GM12878 (cell line): ENCODE results near the gene GPR21. TPM values are rescaled to one million over a fixed set of nuclear protein-coding genes. Genes with fewer than 3 reads are reported as not detected.

Source experiments
- ATAC-seq: fragments of 200-7000 bp; cut with Tn5 transposase; 3 replicates; pipeline ENCODE4 v1.9.1; 2020; ENCODE audit warnings: mild to moderate bottlenecking, moderate library complexity
- BruUV-seq: library from RNA; stranded (reverse); fragments of 400-500 nt; replicated peaks from 2 replicates; lab custom pipeline; 2021; lab: Mats Ljungman, UMichigan
- CTCF ChIA-PET: fragments of 300-600 bp; sonication (Branson Sonifier 250); formaldehyde crosslinking; extraction: SDS; loops from one replicate; lab custom pipeline; 2021; ENCODE audit warnings: inconsistent platforms; lab: Yijun Ruan, JAX
- POLR2A ChIA-PET: fragments of 350-600 bp; formaldehyde crosslinking; extraction: SDS; loops from one replicate; lab custom pipeline; 2021; ENCODE audit warnings: inconsistent platforms; lab: Charles Lee
- RAD21 ChIA-PET: fragments of 300-600 bp; sonication (Branson Sonifier 250); formaldehyde crosslinking; loops from one replicate; lab custom pipeline; 2023; ENCODE audit warnings: antibody characterized with exemption; ENCODE audit not compliant: unreplicated experiment; lab: Charles Lee
- SMC1A ChIA-PET: fragments of 300-600 bp; sonication (Branson Sonifier 250); formaldehyde crosslinking; loops from one replicate; lab custom pipeline; 2023; ENCODE audit not compliant: unreplicated experiment, uncharacterized antibody; lab: Charles Lee
- DNase-seq: peaks from one replicate; pipeline ENCODE4 v3.0.0-alpha.2; 2011; ENCODE audit warnings: low read depth, low spot score
- FAIRE-seq: peaks from 3 replicates; lab custom pipeline; 2011; peaks lifted over from hg19 to GRCh38; lab: Jason Lieb, UNC
- H2AFZ ChIP-seq: 2 replicates; pipeline ENCODE4 v1.6.0; 2011; ENCODE audit warnings: low read depth, low read length, control low read depth; ENCODE audit not compliant: control insufficient read depth
- H3K27ac ChIP-seq: 2 replicates; pipeline ENCODE4 v1.5.1; 2011; ENCODE audit warnings: control low read depth; ENCODE audit not compliant: control insufficient read depth, insufficient read depth
- H3K27me3 ChIP-seq, 2 experiments: replicated peaks in 1 of 2; 2 replicates each; pipeline versions ENCODE4 v1.6.0 to v1.6.1; 2011; ENCODE audit warnings: low read length in 1 of 2; ENCODE audit not compliant: control insufficient read depth in 2 of 2, insufficient read depth in 2 of 2
- H3K36me3 ChIP-seq, 2 experiments: 2 replicates each; pipeline ENCODE4 v1.5.1; 2011; ENCODE audit warnings: low read length in 1 of 2; ENCODE audit not compliant: control insufficient read depth in 2 of 2, insufficient read depth in 2 of 2
- H3K4me1 ChIP-seq: 2 replicates; pipeline ENCODE4 v1.6.1; 2011; ENCODE audit warnings: mild to moderate bottlenecking, low read length, moderate library complexity, mixed read lengths; ENCODE audit not compliant: control insufficient read depth, insufficient read depth
- H3K4me2 ChIP-seq: 2 replicates; pipeline ENCODE4 v1.6.0; 2011; ENCODE audit warnings: control low read depth; ENCODE audit not compliant: control insufficient read depth, insufficient read depth
- H3K4me3 ChIP-seq: fragments of 200-600 bp; sonication (generic); 2 replicates; pipeline ENCODE4 v1.5.1; 2016
- H3K79me2 ChIP-seq: 2 replicates; pipeline ENCODE4 v1.6.0; 2011; ENCODE audit warnings: low read length; ENCODE audit not compliant: control insufficient read depth, insufficient read depth
- H3K9ac ChIP-seq: 2 replicates; pipeline ENCODE4 v1.8.0; 2011; ENCODE audit warnings: low read length, control low read depth, mixed read lengths; ENCODE audit not compliant: control insufficient read depth, insufficient read depth
- H3K9me3 ChIP-seq: replicated peaks from 3 replicates; pipeline ENCODE4 v1.5.1; 2011; ENCODE audit warnings: mild to moderate bottlenecking, low read length; ENCODE audit not compliant: control insufficient read depth, insufficient read depth
- H4K20me1 ChIP-seq: 2 replicates; pipeline ENCODE4 v1.6.0; 2011; ENCODE audit not compliant: control insufficient read depth, insufficient read depth
- IKZF2 ChIP-seq, 2 experiments: fragments of 450-650 bp; IDR thresholded peaks; 2 replicates each; pipeline ENCODE4 v1.6.1; 2017; ENCODE audit warnings: mild to moderate bottlenecking in 2 of 2, moderate library complexity in 2 of 2
- SPI1 ChIP-seq: IDR thresholded peaks from 2 replicates; pipeline ENCODE4 v1.6.1; 2011; ENCODE audit warnings: low read depth, mild to moderate bottlenecking, low read length, moderate library complexity, borderline replicate concordance; ENCODE audit not compliant: insufficient read depth
- ZNF687 ChIP-seq: fragments of 450-650 bp; IDR thresholded peaks from 2 replicates; pipeline ENCODE4 v1.6.1; 2017; ENCODE audit warnings: mild to moderate bottlenecking, moderate library complexity
- WGBS: methylation state at CpG from one replicate; pipeline ENCODE4 v1.1.6; 2016; ENCODE audit warnings: low lambda C conversion rate; ENCODE audit not compliant: insufficient replicate concordance, insufficient coverage; ENCODE audit errors: missing lambda C conversion rate; 5-methylcytosine and 5-hydroxymethylcytosine counted together
- in situ Hi-C: fragments of 300-500 bp; cut with MboI; formaldehyde crosslinking; loops from 9 replicates; pipeline ENCODE4 v1.14.3; 2018; ENCODE audit warnings: mixed read lengths
- intact Hi-C: fragments of 100-400 bp; cut with micrococcal nuclease; formaldehyde crosslinking; loops from one replicate; pipeline ENCODE4 v1.14.2; 2022; ENCODE audit not compliant: unreplicated experiment
- polyA plus RNA-seq, 11 experiments: library from polyadenylated mRNA; depleted of rRNA in 4 of 11; unstranded in 6 of 11; stranded (reverse) in 5 of 11; fragments of >200 nt; fragmentation: Nextera tagmentation in 4 of 11; fragmentation: Illumina TruSeq in 1 of 11; extraction: Ambion mirVana in 4 of 11; extraction: Trizol in 1 of 11; gene quantifications; 1 replicate in 1 of 11; 2 replicates in 10 of 11; pipeline versions ENCODE4 v1.2.1 to v1.2.3, GENCODE V29; 2011 to 2016; ENCODE audit warnings: inconsistent platforms in 2 of 11, missing spikeins in 2 of 11, low read depth in 1 of 11
- total RNA-seq, 4 experiments: library from RNA; depleted of rRNA in 3 of 4; stranded (reverse); fragments of >200 nt in 3 of 4; fragmentation: Illumina TruSeq in 1 of 4; extraction: Trizol in 1 of 4; gene quantifications; 2 replicates each; pipeline versions ENCODE4 v1.2.1 to v1.2.3, GENCODE V29; 2013 to 2021

Gene GPR21
- total and polyA plus RNA-seq, 10 of the 15 experiments (the other 5 are each of a cell fraction or from before 2014, with no cell fraction given): 0.09 to 1.9 (median 0.57) TPM; not detected in 4

- in situ Hi-C loops: no loop called here
- CTCF ChIA-PET: interaction anchor here (0.6 kb wide), 1 partner anchor 124 kb away, joined by 3 read pairs; no protein-coding TSS in a partner anchor
- Histone ChIP-seq H3K9me3 (no peaks in the 10 kb centered on the region), H3K27ac (peak overlapping the region; percentile 24; the same call in 1 of the 2 replicates), H3K27me3 (no peaks in the 10 kb centered on the region), H2AFZ (no peak overlapping the region), H3K9ac (no peak overlapping the region), H3K4me3 (no peak overlapping the region), H3K36me3 (peaks cover 0 to 11% of the 10 kb centered on the region in 2 experiments; a peak in 3 of 4 replicates), H3K4me1 (no peaks in the 10 kb centered on the region), H4K20me1 (no peaks in the 10 kb centered on the region), H3K79me2 (no peaks in the 10 kb centered on the region), H3K4me2 (no peak overlapping the region)
- RAD21 ChIA-PET: interaction anchor here (1.0 kb wide), 1 partner anchor 62 kb away, joined by 3 read pairs; the partner anchor contains the start of gene RABGAP1
- intact Hi-C loops: no loop called here
- POLR2A ChIA-PET: no interaction called here
- no peak for ATAC-seq
- SMC1A ChIA-PET: interaction anchor here (1.2 to 1.3 kb wide), 2 partner anchors 45 to 347 kb away, joined by 3 to 4 read pairs; no protein-coding TSS in a partner anchor
- TF ChIP-seq ZNF687 (no peak), SPI1 (peak; percentile 74; the same call in 1 of the 2 replicates), IKZF2 (IDR thresholded peaks at IDR 0.05) (peak in 1 of 2 experiments; percentile 25; a peak in 1 of 4 replicates)
- 48% methylated on average over 5 of the region's 5 CpGs for WGBS
- BruUV-seq: no TSS peak
- DNase-seq: no peak
- no peak for FAIRE-seq
Observed at GRCh38 chr9:123002754-123003153, 30.7 kb upstream of the GPR21 start.
